HCT116 (cell line): ENCODE data around the gene TNIP3. TPM values are rescaled to one million over a fixed set of nuclear protein-coding genes. Genes with fewer than 3 reads are reported as not detected.

Source experiments
- ATAC-seq: fragments of 200-7000 bp; cut with Tn5 transposase; 2 replicates; pipeline ENCODE4 v1.9.1; 2020; ENCODE audit warnings: mild to moderate bottlenecking, moderate library complexity
- BruUV-seq: library from RNA; stranded (reverse); fragments of 400-500 nt; replicated peaks from 2 replicates; lab custom pipeline; 2021; lab: Mats Ljungman, UMichigan
- CTCF ChIA-PET: fragments of 300-600 bp; sonication (Branson Sonifier 250); formaldehyde crosslinking; loops from one replicate; lab custom pipeline; 2021; ENCODE audit warnings: antibody characterized with exemption; lab: Charles Lee
- POLR2A ChIA-PET: fragments of 300-600, 350-600 bp; sonication (Branson Sonifier 250); formaldehyde crosslinking; loops from one replicate; lab custom pipeline; 2021; ENCODE audit warnings: antibody characterized with exemption; lab: Charles Lee
- RAD21 ChIA-PET, 2 experiments: fragments of 300-600 bp; sonication (Branson Sonifier 250); formaldehyde crosslinking; loops; one replicate each; lab custom pipeline; 2023; ENCODE audit warnings: low total read pairs in 2 of 2; ENCODE audit not compliant: uncharacterized antibody in 2 of 2, unreplicated experiment in 2 of 2, low non-redundant PET in 1 of 2; lab: Charles Lee
- DNase-seq: peaks from one replicate; pipeline ENCODE4 v3.0.0-alpha.2; 2010; ENCODE audit warnings: low read depth, low spot score
- H2AFZ ChIP-seq: fragments of 200-600 bp; shearing (Covaris generic), sonication (generic); 2 replicates; pipeline ENCODE4 v1.6.1; 2017; ENCODE audit warnings: low read depth, mixed run types, mixed read lengths, antibody characterized with exemption, low read length; ENCODE audit not compliant: poor library complexity, severe bottlenecking
- H3K27ac ChIP-seq: 2 replicates; pipeline ENCODE4 v1.5.1; 2012; ENCODE audit warnings: low read depth, low read length
- H3K27me3 ChIP-seq: fragments of 200-600 bp; sonication (generic); 2 replicates; pipeline ENCODE4 v1.6.1; 2016; ENCODE audit warnings: mixed run types, low read length, mixed read lengths; ENCODE audit not compliant: insufficient read depth
- H3K36me3 ChIP-seq, 2 experiments: fragments of 200-500 bp in 1 of 2; fragments of 200-600 bp in 1 of 2; sonication (Bioruptor generic) in 1 of 2; sonication (generic) in 1 of 2; 2 replicates each; pipeline versions ENCODE4 v1.5.1 to v1.6.1; 2014 to 2016; ENCODE audit warnings: low read length in 2 of 2, inconsistent platforms in 1 of 2, mixed read lengths in 1 of 2, mixed run types in 1 of 2; ENCODE audit not compliant: insufficient read depth in 2 of 2, control insufficient read depth in 1 of 2
- H3K4me1 ChIP-seq, 2 experiments: fragments of 200-600 bp in 1 of 2; sonication (generic) in 1 of 2; 2 replicates each; pipeline versions ENCODE4 v1.5.1 to v1.6.1; 2012 to 2017; ENCODE audit warnings: low read length in 2 of 2, inconsistent platforms in 1 of 2, mild to moderate bottlenecking in 1 of 2, mixed read lengths in 1 of 2, mixed run types in 1 of 2, moderate library complexity in 1 of 2; ENCODE audit not compliant: insufficient read depth in 2 of 2, control insufficient read depth in 1 of 2
- H3K4me2 ChIP-seq: fragments of 200-600 bp; sonication (generic); 2 replicates; pipeline ENCODE4 v1.6.1; 2017; ENCODE audit warnings: mixed run types, low read length, mixed read lengths
- H3K4me3 ChIP-seq, 2 experiments: fragments of 200-600 bp in 1 of 2; sonication (generic) in 1 of 2; replicated peaks in 1 of 2; 2 replicates each; pipeline ENCODE4 v1.5.1; 2011 to 2016; ENCODE audit warnings: low read length in 2 of 2, control low read depth in 1 of 2, low read depth in 1 of 2, mild to moderate bottlenecking in 1 of 2, mixed read lengths in 1 of 2, mixed run types in 1 of 2
- H3K79me2 ChIP-seq: fragments of 200-600 bp; sonication (generic); 2 replicates; pipeline ENCODE4 v1.6.1; 2017; ENCODE audit warnings: mild to moderate bottlenecking, mixed run types, low read length, moderate library complexity, mixed read lengths; ENCODE audit not compliant: insufficient read depth
- H3K9ac ChIP-seq: fragments of 200-600 bp; sonication (generic); 2 replicates; pipeline ENCODE4 v1.6.1; 2016; ENCODE audit warnings: low read length, mixed read lengths
- H3K9me2 ChIP-seq: fragments of 200-600 bp; sonication (generic), shearing (Covaris generic); 2 replicates; pipeline ENCODE4 v1.6.1; 2017; ENCODE audit warnings: mixed run types, mild to moderate bottlenecking, moderate library complexity; ENCODE audit not compliant: insufficient read depth
- H3K9me3 ChIP-seq, 2 experiments: fragments of 200-500 bp in 1 of 2; fragments of 200-600 bp in 1 of 2; sonication (Bioruptor generic) in 1 of 2; sonication (generic) in 1 of 2; 2 replicates each; pipeline ENCODE4 v1.6.1; 2014 to 2017; ENCODE audit warnings: low read length in 2 of 2, mixed read lengths in 2 of 2, inconsistent platforms in 1 of 2, low read depth in 1 of 2, mild to moderate bottlenecking in 1 of 2, mixed run types in 1 of 2, moderate library complexity in 1 of 2; ENCODE audit not compliant: control insufficient read depth in 1 of 2, insufficient read depth in 1 of 2
- H4K20me1 ChIP-seq: fragments of 200-600 bp; sonication (generic), shearing (Covaris generic); 2 replicates; pipeline ENCODE4 v1.6.1; 2017; ENCODE audit warnings: mixed run types, mild to moderate bottlenecking, moderate library complexity; ENCODE audit not compliant: insufficient read depth
- CBX3 ChIP-seq: IDR thresholded peaks from 2 replicates; pipeline ENCODE4 v1.6.1; 2012; ENCODE audit warnings: low read depth
- CEBPB ChIP-seq: IDR thresholded peaks from 2 replicates; pipeline ENCODE4 v1.6.1; 2012; ENCODE audit warnings: low read depth
- EGR1 ChIP-seq: IDR thresholded peaks from 2 replicates; pipeline ENCODE4 v1.6.1; 2012; ENCODE audit warnings: low read depth
- ELF1 ChIP-seq: IDR thresholded peaks from 2 replicates; pipeline ENCODE4 v1.6.1; 2012; ENCODE audit warnings: low read depth, borderline replicate concordance
- EZH2 ChIP-seq: fragments of 200-600 bp; sonication (generic); IDR thresholded peaks from 2 replicates; pipeline ENCODE4 v1.6.1; 2017; ENCODE audit warnings: antibody characterized with exemption, mixed run types
- EZH2phosphoT487 ChIP-seq: fragments of 200-600 bp; IDR thresholded peaks from 2 replicates; pipeline ENCODE4 v1.6.1; 2018; ENCODE audit warnings: antibody characterized with exemption, borderline replicate concordance
- RAD21 ChIP-seq: IDR thresholded peaks from 2 replicates; pipeline ENCODE4 v1.6.1; 2012; ENCODE audit warnings: low read depth, mild to moderate bottlenecking
- SIN3A ChIP-seq: IDR thresholded peaks from 2 replicates; pipeline ENCODE4 v1.6.1; 2012; ENCODE audit warnings: low read depth
- SP1 ChIP-seq: IDR thresholded peaks from 2 replicates; pipeline ENCODE4 v1.6.1; 2012; ENCODE audit warnings: low read depth
- SRF ChIP-seq: IDR thresholded peaks from 2 replicates; pipeline ENCODE4 v1.6.1; 2012; ENCODE audit warnings: low read depth
- TCF7L2 ChIP-seq: IDR thresholded peaks from 2 replicates; pipeline ENCODE4 v1.7.0; 2011; ENCODE audit warnings: borderline replicate concordance, inconsistent platforms; ENCODE audit not compliant: insufficient read depth, insufficient read length; ENCODE audit errors: extremely low read depth
- ZFX ChIP-seq: fragments of 450-650 bp; IDR thresholded peaks from 2 replicates; pipeline ENCODE4 v1.6.1; 2017
- ZNF274 ChIP-seq: fragments of 200-500 bp; sonication (Bioruptor generic); IDR thresholded peaks from 2 replicates; pipeline ENCODE4 v1.6.1; 2014; ENCODE audit warnings: mild to moderate bottlenecking, low read depth, low read length, inconsistent platforms
- intact Hi-C: fragments of 100-400 bp; cut with micrococcal nuclease; formaldehyde crosslinking; loops from 2 replicates; pipeline ENCODE4 v1.10.0; 2022
- total RNA-seq: library from RNA; stranded (reverse); gene quantifications from one replicate; pipeline ENCODE4 v1.2.1, GENCODE V29; 2021; ENCODE audit not compliant: unreplicated experiment
- TF ChIP-seq, protein P1 (sequence below): IDR thresholded peaks from 2 replicates; pipeline ENCODE4 v1.6.1; 2012

Gene TNIP3
- total RNA-seq, 1 experiment from 2014 or later = not detected

DNA sequence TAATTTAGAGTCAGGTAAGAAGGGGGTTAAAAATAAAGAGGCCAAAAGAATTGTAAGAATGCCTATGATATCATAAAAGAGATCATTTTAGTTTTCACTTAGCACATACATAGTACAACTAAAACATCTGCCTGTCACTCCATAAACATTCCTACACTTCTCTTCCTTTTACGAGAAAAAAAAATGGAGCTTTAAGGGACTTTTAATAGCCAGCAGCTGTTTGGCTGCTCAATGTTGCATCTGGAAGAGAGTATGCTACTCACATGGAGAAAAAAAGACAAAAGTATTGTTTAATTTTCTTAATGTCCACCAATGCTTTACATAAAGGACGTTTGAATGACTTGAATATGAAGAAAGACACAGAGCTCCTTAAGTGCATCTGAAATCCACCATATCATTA lies 48.7 kb upstream of the TNIP3 start:
- Histone ChIP-seq H2AFZ (no peak overlapping the region), H3K4me2 (no peak overlapping the region), H3K9me2 (no peaks in the 10 kb centered on the region), H3K36me3 (no peaks in the 10 kb centered on the region), H3K4me3 (no peak overlapping the region), H3K9ac (no peak overlapping the region), H3K79me2 (no peaks in the 10 kb centered on the region), H3K27me3 (no peaks in the 10 kb centered on the region), H3K27ac (no peak overlapping the region), H4K20me1 (no peaks in the 10 kb centered on the region), H3K9me3 (no peaks in the 10 kb centered on the region), H3K4me1 (no peaks in the 10 kb centered on the region)
- TF ChIP-seq ZNF274 = no peak
- no peak for TF ChIP-seq EGR1
- no peak for TF ChIP-seq RAD21
- TF ChIP-seq SIN3A = no peak
- TF ChIP-seq ZFX = no peak
- TF ChIP-seq EZH2phosphoT487 = no peak
- TF ChIP-seq SP1 = no peak
- no peak for TF ChIP-seq ELF1
- TF ChIP-seq SRF = no peak
- TF ChIP-seq, protein P1, sequence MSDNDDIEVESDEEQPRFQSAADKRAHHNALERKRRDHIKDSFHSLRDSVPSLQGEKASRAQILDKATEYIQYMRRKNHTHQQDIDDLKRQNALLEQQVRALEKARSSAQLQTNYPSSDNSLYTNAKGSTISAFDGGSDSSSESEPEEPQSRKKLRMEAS = no peak
- ChIA-PET RAD21 (no interaction called here), POLR2A (no interaction called here), CTCF (no interaction called here)
- DNase-seq (no peak), ATAC-seq (no peak)
- no TSS peak for BruUV-seq
- intact Hi-C loops = no loop called here

GRCh38 chr4:121209171-121209570 lies 45.0 kb upstream of the TNIP3 start:
- TF ChIP-seq CEBPB (no peak), SIN3A (no peak), EZH2 (no peak), ZFX (no peak), TCF7L2 (no peak), ELF1 (no peak), CBX3 (no peak)
- ATAC-seq (no peak), DNase-seq (no peak)
- intact Hi-C loops = no loop called here
- Histone ChIP-seq H3K27me3 (no peaks in the 10 kb centered on the region), H3K27ac (no peak overlapping the region), H3K9me3 (no peaks in the 10 kb centered on the region), H3K4me3 (no peak overlapping the region), H3K4me1 (no peaks in the 10 kb centered on the region), H3K79me2 (no peaks in the 10 kb centered on the region), H3K4me2 (no peak overlapping the region), H3K9ac (no peak overlapping the region), H2AFZ (no peak overlapping the region), H4K20me1 (no peaks in the 10 kb centered on the region), H3K9me2 (no peaks in the 10 kb centered on the region), H3K36me3 (no peaks in the 10 kb centered on the region)
- CTCF ChIA-PET = no interaction called here
- RAD21 ChIA-PET = no interaction called here
- no TSS peak for BruUV-seq
- POLR2A ChIA-PET = no interaction called here
